Activated CD4-positive, alpha-beta T cell treated with anti-CD3 and anti-CD28 coated beads for 36 hours (primary cell): ENCODE measurements around the gene XPR1. TPM values are rescaled to one million over a fixed set of nuclear protein-coding genes. Genes with fewer than 3 reads are reported as not detected.
A peak's percentile ranks its signal among the peaks of the same experiment; 100 is the strongest.
"Not testable (repeated sequence)": the region's sequence is repeated elsewhere in the genome, so short reads cannot be mapped to it uniquely, and the experiment has no call there.

Experiments used
- ATAC-seq: fragments of 200-7000 bp; cut with Tn5 transposase; one replicate; pipeline ENCODE4 v1.10.0; 2021; ENCODE audit warnings: mild to moderate bottlenecking, moderate library complexity
- CTCF ChIA-PET: fragments of 350-600 bp; sonication (Branson Sonifier 250); formaldehyde crosslinking; loops from one replicate; lab custom pipeline; 2021; ENCODE audit warnings: antibody characterized with exemption; lab: Charles Lee
- POLR2A ChIA-PET: fragments of 350-600 bp; sonication (Branson Sonifier 250); formaldehyde crosslinking; loops from one replicate; lab custom pipeline; 2021; ENCODE audit warnings: antibody characterized with exemption, inconsistent platforms; lab: Charles Lee
- DNase-seq: peaks from one replicate; pipeline ENCODE4 v3.0.0-alpha.2; 2020
- H3K27ac Mint-ChIP-seq: one replicate; pipeline ENCODE4 v1.8.0; 2021; ENCODE audit warnings: mixed read lengths
- H3K27me3 Mint-ChIP-seq: one replicate; pipeline ENCODE4 v1.8.0; 2021; ENCODE audit warnings: mixed read lengths
- H3K36me3 Mint-ChIP-seq: one replicate; pipeline ENCODE4 v1.8.0; 2021; ENCODE audit warnings: low read depth, mixed read lengths
- H3K4me1 Mint-ChIP-seq: one replicate; pipeline ENCODE4 v1.8.0; 2021; ENCODE audit warnings: mixed read lengths
- H3K4me3 Mint-ChIP-seq: one replicate; pipeline ENCODE4 v1.8.0; 2021; ENCODE audit warnings: mild to moderate bottlenecking, moderate library complexity, mixed read lengths
- H3K9me3 Mint-ChIP-seq: one replicate; pipeline ENCODE4 v1.8.0; 2021; ENCODE audit warnings: low read depth, mixed read lengths
- intact Hi-C, 2 experiments: fragments of 100-400 bp; cut with DNase I in 1 of 2; cut with micrococcal nuclease in 1 of 2; formaldehyde crosslinking; loops; one replicate each; pipeline versions ENCODE4 v1.14.2 to v1.15.1; 2022 to 2024; cut with DNase I, micrococcal nuclease
- total RNA-seq, 2 experiments: library from RNA; stranded (reverse); gene quantifications; one replicate each; pipeline ENCODE4 v1.2.3, GENCODE V29; 2021

XPR1 gene
- total RNA-seq, 2 experiments from 2014 or later, result 18.4 to 25.2 TPM

- peaks cover 2% of the 10 kb centered on the region for H3K4me1 Mint-ChIP-seq
These were observed 153.5 kb downstream of the XPR1 start for GRCh38 chr1:180785291-180785690.

GRCh38 chr1:180785887-180786286, 154.1 kb downstream of the XPR1 start:
- CTCF ChIA-PET, result interaction anchor here (0.6 to 1.4 kb wide), 6 partner anchors 10 to 270 kb away, joined by 3 to 5 read pairs (median 3); no protein-coding TSS in a partner anchor
- POLR2A ChIA-PET, result interaction anchor here (0.5 kb wide), 1 partner anchor 468 kb away, joined by 3 read pairs; no protein-coding TSS in a partner anchor

More at GRCh38 chr1:180785291-180785690, 153.5 kb downstream of the XPR1 start:
- Mint-ChIP-seq H3K4me3 (no peak overlapping the region), H3K9me3 (no peaks in the 10 kb centered on the region), H3K27me3 (no peaks in the 10 kb centered on the region), H3K27ac (no peak overlapping the region), H3K36me3 (peaks cover 13% of the 10 kb centered on the region)
- intact Hi-C loops, result no loop called here
- no peak for DNase-seq
- ATAC-seq, result no peak
- CTCF ChIA-PET, result interaction anchor here (1.1 to 1.2 kb wide), 3 partner anchors 22 to 76 kb away, joined by 3 to 5 read pairs (median 3); no protein-coding TSS in a partner anchor
- POLR2A ChIA-PET, result interaction anchor here (0.5 kb wide), 1 partner anchor 469 kb away, joined by 3 read pairs; no protein-coding TSS in a partner anchor

GRCh38 chr1:180786624-180787023, 154.8 kb downstream of the XPR1 start:
- DNase-seq, result no peak
- Mint-ChIP-seq H3K36me3 (peaks cover 13% of the 10 kb centered on the region), H3K4me3 (no peak overlapping the region), H3K27me3 (no peaks in the 10 kb centered on the region), H3K27ac (no peak overlapping the region), H3K9me3 (no peaks in the 10 kb centered on the region), H3K4me1 (no peaks in the 10 kb centered on the region)
- POLR2A ChIA-PET, result no interaction called here
- no peak for ATAC-seq
- CTCF ChIA-PET, result interaction anchor here (0.8 to 1.4 kb wide), 2 partner anchors 10 to 252 kb away, joined by 3 read pairs; no protein-coding TSS in a partner anchor
- intact Hi-C loops, result no loop called here

More at GRCh38 chr1:180785887-180786286, 154.1 kb downstream of the XPR1 start:
- Mint-ChIP-seq H3K27ac (no peak overlapping the region), H3K9me3 (no peaks in the 10 kb centered on the region), H3K4me3 (no peak overlapping the region), H3K36me3 (peaks cover 13% of the 10 kb centered on the region), H3K27me3 (no peaks in the 10 kb centered on the region), H3K4me1 (no peaks in the 10 kb centered on the region)
- DNase-seq (no peak), ATAC-seq (no peak)
- intact Hi-C loops, result no loop called here

- Mint-ChIP-seq H3K27me3 (no peaks in the 10 kb centered on the region), H3K27ac (no peak overlapping the region), H3K4me1 (peaks cover 6% of the 10 kb centered on the region), H3K9me3 (no peaks in the 10 kb centered on the region), H3K4me3 (no peak overlapping the region), H3K36me3 (peaks cover 13% of the 10 kb centered on the region)
- CTCF ChIA-PET, result no interaction called here
- no peak for DNase-seq
- no peak for ATAC-seq
- intact Hi-C loops, result no loop called here
- POLR2A ChIA-PET, result interaction anchor here (0.6 kb wide), 1 partner anchor 272 kb away, joined by 6 read pairs; no protein-coding TSS in a partner anchor
These were observed 155.9 kb downstream of the XPR1 start for GRCh38 chr1:180787628-180788307.

- peaks cover 6% of the 10 kb centered on the region for H3K4me1 Mint-ChIP-seq
- H3K36me3 Mint-ChIP-seq, result peaks cover 13% of the 10 kb centered on the region
- no peak for ATAC-seq
- ChIA-PET CTCF (interaction anchor here (0.7 to 0.9 kb wide), 2 partner anchors 158 to 274 kb away, joined by 3 read pairs; no protein-coding TSS in a partner anchor), POLR2A (no interaction called here)
- no peaks in the 10 kb centered on the region for H3K9me3 Mint-ChIP-seq
- no peak for DNase-seq
- no peak overlapping the region for H3K4me3 Mint-ChIP-seq
- intact Hi-C loops, result no loop called here
- no peak overlapping the region for H3K27ac Mint-ChIP-seq
- no peaks in the 10 kb centered on the region for H3K27me3 Mint-ChIP-seq
These were observed 157.6 kb downstream of the XPR1 start for GRCh38 chr1:180789460-180789859.

GRCh38 chr1:180791152-180791551, 159.3 kb downstream of the XPR1 start:
- intact Hi-C loops, H3K9me3 Mint-ChIP-seq: not testable (repeated sequence)

GRCh38 chr1:180791806-180792205, 160.0 kb downstream of the XPR1 start:
- DNase-seq, result no peak
- no peaks in the 10 kb centered on the region for H3K27me3 Mint-ChIP-seq
- ChIA-PET POLR2A (no interaction called here), CTCF (no interaction called here)
- H3K36me3 Mint-ChIP-seq, result peaks cover 13% of the 10 kb centered on the region
- no peak overlapping the region for H3K4me3 Mint-ChIP-seq
- peak; percentile 88 for ATAC-seq
- H3K27ac Mint-ChIP-seq, result peak overlapping the region; percentile 9
- H3K4me1 Mint-ChIP-seq, result peaks cover 6% of the 10 kb centered on the region
- intact Hi-C loops, result no loop called here
- no peaks in the 10 kb centered on the region for H3K9me3 Mint-ChIP-seq

More at GRCh38 chr1:180791152-180791551, 159.3 kb downstream of the XPR1 start:
- H3K4me1 Mint-ChIP-seq, H3K4me3 Mint-ChIP-seq, H3K27me3 Mint-ChIP-seq, H3K27ac Mint-ChIP-seq, CTCF ChIA-PET, ATAC-seq, DNase-seq: not testable (repeated sequence)
- peaks cover 13% of the 10 kb centered on the region for H3K36me3 Mint-ChIP-seq
- POLR2A ChIA-PET, result interaction anchor here (0.6 kb wide), 1 partner anchor 1208 kb away, joined by 3 read pairs; no protein-coding TSS in a partner anchor

GRCh38 chr1:180793451-180793850, 161.6 kb downstream of the XPR1 start:
- no peak overlapping the region for H3K4me3 Mint-ChIP-seq
- no peaks in the 10 kb centered on the region for H3K27me3 Mint-ChIP-seq
- peaks cover 6% of the 10 kb centered on the region for H3K4me1 Mint-ChIP-seq
- no peak for DNase-seq
- ChIA-PET CTCF (interaction anchor here (1.0 to 1.2 kb wide), 2 partner anchors 69 to 70 kb away, joined by 3 read pairs; no protein-coding TSS in a partner anchor), POLR2A (no interaction called here)
- H3K27ac Mint-ChIP-seq, result no peak overlapping the region
- peaks cover 8% of the 10 kb centered on the region for H3K36me3 Mint-ChIP-seq
- no peak for ATAC-seq
- intact Hi-C loops, result no loop called here
- H3K9me3 Mint-ChIP-seq, result no peaks in the 10 kb centered on the region

- POLR2A ChIA-PET, result no interaction called here
- DNase-seq (no peak), ATAC-seq (no peak)
- no peaks in the 10 kb centered on the region for H3K9me3 Mint-ChIP-seq
- H3K27me3 Mint-ChIP-seq, result no peaks in the 10 kb centered on the region
- no peak overlapping the region for H3K27ac Mint-ChIP-seq
- CTCF ChIA-PET, result no interaction called here
- intact Hi-C loops, result no loop called here
- H3K4me1 Mint-ChIP-seq, result peaks cover 2% of the 10 kb centered on the region
- H3K4me3 Mint-ChIP-seq, result no peak overlapping the region
- no peaks in the 10 kb centered on the region for H3K36me3 Mint-ChIP-seq
These were observed 165.2 kb downstream of the XPR1 start for GRCh38 chr1:180796897-180797640.

- no peak for DNase-seq
- Mint-ChIP-seq H3K9me3 (no peaks in the 10 kb centered on the region), H3K4me1 (peaks cover 10% of the 10 kb centered on the region), H3K4me3 (no peak overlapping the region), H3K27ac (no peak overlapping the region), H3K36me3 (peaks cover 7% of the 10 kb centered on the region), H3K27me3 (no peaks in the 10 kb centered on the region)
- ChIA-PET POLR2A (no interaction called here), CTCF (interaction anchor here (0.6 to 0.9 kb wide), 2 partner anchors 61 to 256 kb away, joined by 3 read pairs; no protein-coding TSS in a partner anchor)
- intact Hi-C loops, result no loop called here
- ATAC-seq, result no peak
These were observed 169.1 kb downstream of the XPR1 start for GRCh38 chr1:180800945-180801344.

- no peak overlapping the region for H3K27ac Mint-ChIP-seq
These were observed 171.0 kb downstream of the XPR1 start for GRCh38 chr1:180802813-180803212.

More at GRCh38 chr1:180802813-180803212, 171.0 kb downstream of the XPR1 start:
- intact Hi-C loops, result no loop called here
- no peak for DNase-seq
- H3K4me1 Mint-ChIP-seq, result peaks cover 10% of the 10 kb centered on the region
- ChIA-PET CTCF (interaction anchor here (0.6 to 1.0 kb wide), 2 partner anchors 36 to 321 kb away, joined by 3 to 4 read pairs; no protein-coding TSS in a partner anchor), POLR2A (no interaction called here)
- no peak for ATAC-seq
- no peaks in the 10 kb centered on the region for H3K9me3 Mint-ChIP-seq
- no peaks in the 10 kb centered on the region for H3K27me3 Mint-ChIP-seq
- peaks cover 17% of the 10 kb centered on the region for H3K36me3 Mint-ChIP-seq
- H3K4me3 Mint-ChIP-seq, result no peak overlapping the region
